KOPT-K1 (cell line): ENCODE results near the gene ARMC9.
"Not testable (repeated sequence)": the region's sequence is repeated elsewhere in the genome, so short reads cannot be mapped to it uniquely, and the experiment has no call there.

Experiments used
- H3K27ac ChIP-seq: fragments of 200-600 bp; sonication (generic); 2 replicates; pipeline ENCODE4 v1.5.1; 2016; ENCODE audit warnings: antibody characterized with exemption, mild to moderate bottlenecking, low read depth, low read length; ENCODE audit not compliant: poor library complexity, severe bottlenecking
- H3K36me3 ChIP-seq: fragments of 200-600 bp; sonication (generic); 2 replicates; pipeline ENCODE4 v1.5.1; 2017; ENCODE audit warnings: antibody characterized with exemption, mild to moderate bottlenecking, low read length, moderate library complexity; ENCODE audit not compliant: insufficient read depth
- H3K9me3 ChIP-seq: fragments of 200-600 bp; sonication (generic); 2 replicates; pipeline ENCODE4 v1.5.1; 2017; ENCODE audit warnings: antibody characterized with exemption, low read length, mild to moderate bottlenecking; ENCODE audit not compliant: insufficient read depth, poor library complexity, severe bottlenecking

The ARMC9 gene

DNA sequence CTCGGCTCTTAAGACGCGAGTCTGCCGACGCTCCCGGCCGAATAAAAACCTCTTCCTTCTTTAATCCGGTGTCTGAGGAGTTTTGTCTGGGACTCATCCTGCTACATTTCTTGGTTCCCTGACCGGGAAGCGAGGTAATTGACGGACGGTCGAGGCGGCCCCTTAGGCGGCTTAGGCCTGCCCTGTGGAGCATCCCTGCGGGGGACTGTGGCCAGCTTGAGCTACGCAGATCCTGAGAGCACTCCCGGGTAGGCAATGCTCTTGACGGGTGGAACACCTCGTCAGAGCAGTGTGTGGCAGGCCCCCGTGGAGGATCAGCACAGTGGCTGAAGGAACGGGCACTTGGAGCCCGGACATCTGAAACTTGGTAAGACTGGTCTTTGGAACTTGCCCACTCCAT is 202.7 kb downstream of the ARMC9 start:
- not testable (repeated sequence) for H3K36me3 ChIP-seq, H3K27ac ChIP-seq, H3K9me3 ChIP-seq

DNA sequence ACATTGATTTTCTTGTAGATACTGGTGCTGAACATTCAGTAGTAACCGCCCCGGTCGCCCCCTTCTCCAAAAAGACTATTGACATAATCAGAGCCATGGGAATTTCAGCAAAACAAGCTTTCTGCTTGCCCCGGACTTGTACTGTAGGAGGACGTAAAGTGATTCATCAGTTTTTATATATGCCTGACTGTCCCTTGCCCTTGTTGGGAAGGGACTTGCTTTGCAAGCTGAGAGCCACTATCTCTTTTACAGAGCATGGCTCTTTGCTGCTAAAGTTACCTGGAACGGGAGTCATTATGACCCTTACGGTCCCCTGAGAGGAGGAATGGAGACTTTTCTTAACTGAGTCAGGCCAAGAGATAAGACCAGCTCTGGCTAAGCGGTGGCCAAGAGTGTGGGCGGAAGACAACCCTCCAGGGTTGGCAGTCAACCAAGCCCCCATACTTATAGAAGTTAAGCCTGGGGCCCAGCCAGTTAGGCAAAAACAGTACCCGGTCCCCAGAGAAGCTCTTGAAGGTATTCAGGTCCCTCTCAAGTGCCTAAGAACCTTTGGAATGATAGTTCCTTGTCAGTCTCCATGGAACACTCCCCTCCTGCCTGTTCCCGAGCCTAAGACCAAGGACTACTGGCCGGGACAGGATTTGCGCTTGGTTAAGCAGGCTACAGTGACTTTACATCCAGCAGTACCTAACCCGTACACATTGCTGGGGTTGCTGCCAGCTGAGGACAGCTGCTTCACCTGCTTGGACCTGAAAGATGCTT is 205.2 kb downstream of the ARMC9 start:
- H3K9me3 ChIP-seq, H3K27ac ChIP-seq, H3K36me3 ChIP-seq: not testable (repeated sequence)

DNA sequence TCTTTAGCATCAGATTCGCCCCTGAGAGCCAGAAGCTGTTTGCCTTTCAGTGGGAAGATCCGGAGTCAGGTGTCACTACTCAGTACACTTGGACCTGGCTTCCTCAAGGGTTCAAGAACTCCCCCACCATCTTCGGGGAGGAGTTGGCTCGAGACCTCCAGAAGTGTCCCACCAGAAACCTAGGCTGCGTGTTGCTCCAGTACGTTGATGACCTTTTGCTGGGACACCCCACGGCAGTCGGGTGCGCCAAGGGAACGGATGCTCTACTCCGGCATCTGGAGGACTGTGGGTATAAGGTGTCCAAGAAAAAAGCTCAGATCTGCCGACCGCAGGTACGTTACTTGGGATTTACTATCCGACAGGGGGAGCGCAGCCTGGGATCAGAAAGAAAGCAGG is 205.8 kb downstream of the ARMC9 start:
- H3K27ac ChIP-seq, H3K36me3 ChIP-seq: not testable (repeated sequence)

DNA sequence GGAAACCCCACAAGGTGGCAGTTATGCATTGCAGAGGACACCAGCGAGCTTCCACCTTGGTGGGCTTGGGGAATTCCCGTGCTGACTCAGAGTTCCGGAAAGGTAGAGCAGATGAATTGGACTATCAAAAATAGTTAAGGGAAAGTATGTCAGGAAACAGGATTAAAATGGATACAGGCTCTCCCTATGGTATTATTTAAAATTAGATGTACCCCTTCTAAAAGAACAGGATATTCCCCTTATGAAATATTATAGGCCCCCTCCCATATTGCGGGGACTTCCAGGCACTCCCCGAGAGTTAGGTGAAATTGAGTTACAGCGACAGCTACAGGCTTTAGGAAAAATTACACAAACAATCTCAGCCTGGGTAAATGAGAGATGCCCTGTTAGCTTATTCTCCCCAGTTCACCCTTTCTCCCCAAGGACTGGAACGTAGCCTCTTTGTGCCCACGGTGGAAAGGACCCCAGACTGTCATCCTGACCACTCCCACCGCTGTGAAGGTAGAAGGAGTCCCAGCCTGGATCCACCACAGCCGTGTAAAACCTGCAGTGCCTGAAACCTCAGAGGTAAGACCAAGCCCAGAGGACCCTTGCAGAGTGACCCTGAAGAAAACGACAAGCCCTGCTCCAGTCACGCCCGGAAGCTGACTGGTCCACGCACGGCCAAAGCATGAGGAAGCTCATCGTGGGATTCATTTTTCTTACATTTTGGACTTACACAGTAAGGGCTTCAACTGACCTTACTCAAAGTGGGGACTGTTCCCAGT is 207.4 kb downstream of the ARMC9 start:
- H3K27ac ChIP-seq, H3K36me3 ChIP-seq, H3K9me3 ChIP-seq: not testable (repeated sequence)

More for the DNA sequence above, 205.8 kb downstream of the ARMC9 start:
- not testable (repeated sequence) for H3K9me3 ChIP-seq

DNA sequence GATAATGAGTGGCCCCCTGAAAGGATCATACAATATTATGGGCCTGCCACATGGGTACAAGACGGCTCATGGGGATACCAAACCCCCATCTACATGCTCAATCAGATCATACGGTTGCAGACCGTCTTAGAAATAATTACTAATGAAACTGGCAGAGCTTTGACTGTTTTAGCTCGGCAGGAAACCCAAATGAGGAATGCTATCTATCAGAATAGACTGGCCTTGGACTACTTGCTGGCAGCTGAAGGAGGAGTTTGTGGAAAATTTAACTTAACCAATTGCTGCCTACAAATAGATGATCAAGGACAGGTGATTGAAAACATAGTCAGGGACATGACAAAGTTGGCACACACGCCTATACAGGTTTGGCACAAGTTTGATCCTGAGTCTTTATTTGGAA is 209.3 kb downstream of the ARMC9 start:
- H3K27ac ChIP-seq, H3K36me3 ChIP-seq: not testable (repeated sequence)
- H3K9me3 ChIP-seq = peaks cover 18% of the 10 kb centered on the region

DNA sequence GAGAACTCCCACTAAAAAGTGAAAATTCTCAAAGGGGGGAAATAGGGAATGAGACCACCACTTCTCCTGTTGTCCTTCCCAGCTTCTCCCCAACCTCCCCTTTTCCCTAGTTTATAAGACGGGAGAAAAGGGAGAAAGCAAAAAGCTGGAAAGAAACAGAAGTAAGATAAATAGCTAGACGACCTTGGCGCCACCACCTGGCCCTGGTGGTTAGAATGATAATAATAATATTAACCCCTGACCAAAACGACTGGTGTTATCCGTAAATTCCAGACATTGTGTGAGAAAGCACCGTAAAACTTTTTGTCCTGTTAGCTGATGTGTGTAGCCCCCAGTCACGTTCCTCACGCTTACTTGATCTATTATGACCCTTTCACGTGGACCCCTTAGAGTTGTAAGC is 209.9 kb downstream of the ARMC9 start:
- not testable (repeated sequence) for H3K27ac ChIP-seq, H3K36me3 ChIP-seq
- peaks cover 18% of the 10 kb centered on the region for H3K9me3 ChIP-seq

DNA sequence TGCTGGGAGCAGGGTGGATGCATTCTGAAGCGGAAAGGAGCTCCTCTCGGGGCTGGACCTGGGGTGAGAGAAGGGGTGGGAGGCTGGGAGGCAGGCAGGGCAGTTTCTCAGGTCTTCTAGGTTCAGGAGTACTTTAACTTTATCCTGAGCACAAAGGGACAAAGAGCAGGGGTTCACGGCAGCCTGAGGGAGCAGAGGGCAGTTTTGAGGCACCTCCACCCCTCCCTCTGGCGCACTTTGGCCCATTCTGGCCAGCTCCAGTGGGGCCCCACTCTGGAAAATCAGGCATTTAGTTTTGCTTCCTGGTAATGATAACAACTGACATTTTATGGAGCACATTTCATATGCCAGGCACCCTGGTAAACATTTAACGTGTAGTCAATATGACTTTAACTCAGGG is 211.3 kb downstream of the ARMC9 start:
- Histone ChIP-seq H3K27ac (no peak overlapping the region), H3K9me3 (peaks cover 18% of the 10 kb centered on the region), H3K36me3 (no peaks in the 10 kb centered on the region)

DNA sequence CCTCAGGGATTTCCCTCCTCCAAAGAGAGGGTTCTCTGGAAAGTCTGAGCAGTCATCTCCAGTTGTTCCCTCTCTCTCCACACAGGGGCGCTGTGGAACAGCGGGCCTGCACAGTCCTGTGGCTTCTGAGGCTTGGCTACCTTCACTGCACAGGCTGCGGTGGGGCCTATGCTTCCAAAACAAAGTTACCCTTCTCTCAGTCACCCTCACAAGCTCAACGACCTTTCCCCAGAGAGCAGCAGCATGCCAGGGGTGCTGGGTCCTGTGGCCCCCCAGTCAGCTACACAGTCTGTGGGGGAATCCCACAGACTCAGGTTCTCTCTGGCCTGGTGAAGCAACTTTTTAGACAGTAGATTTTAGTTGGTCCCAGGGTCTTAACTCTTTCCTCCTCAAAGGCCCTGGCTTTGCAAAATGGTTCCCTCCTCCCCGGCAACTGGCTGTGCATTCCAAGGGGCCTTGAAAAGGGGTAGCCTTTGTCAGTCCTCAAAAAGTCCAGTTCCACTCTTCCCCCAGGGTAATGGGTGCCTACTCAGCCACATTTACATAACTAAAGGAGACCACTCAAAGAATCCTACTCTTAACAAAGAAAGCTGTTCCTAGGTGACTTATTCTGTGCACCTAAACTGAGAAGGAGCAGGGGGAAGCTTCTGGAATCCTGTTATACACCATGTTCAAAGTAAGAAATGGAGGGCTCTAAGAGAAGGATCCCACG is 212.0 kb downstream of the ARMC9 start:
- H3K9me3 ChIP-seq = peaks cover 18% of the 10 kb centered on the region
- H3K27ac ChIP-seq = no peak overlapping the region
- H3K36me3 ChIP-seq = no peaks in the 10 kb centered on the region

DNA sequence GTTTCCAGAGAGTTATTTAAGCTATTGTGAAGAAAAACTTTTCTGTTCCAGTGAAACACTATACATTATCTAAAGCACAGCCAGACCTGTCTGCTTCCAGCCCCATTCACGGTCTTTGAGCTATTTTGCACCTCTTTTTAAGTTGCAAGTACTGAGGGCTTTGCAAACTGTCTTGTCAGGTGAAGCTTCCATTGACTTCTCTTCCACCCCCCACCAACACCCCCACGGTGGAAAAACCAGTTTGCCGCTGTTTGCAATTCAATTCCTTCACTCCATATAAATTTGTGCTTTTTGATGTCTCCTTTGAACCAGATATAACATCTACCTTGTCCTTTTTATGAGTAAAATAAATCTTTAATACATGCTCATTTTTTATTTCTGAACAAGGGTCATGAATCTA is 212.8 kb downstream of the ARMC9 start:
- no peak overlapping the region for H3K27ac ChIP-seq
- no peaks in the 10 kb centered on the region for H3K36me3 ChIP-seq
- H3K9me3 ChIP-seq = peaks cover 18% of the 10 kb centered on the region

DNA sequence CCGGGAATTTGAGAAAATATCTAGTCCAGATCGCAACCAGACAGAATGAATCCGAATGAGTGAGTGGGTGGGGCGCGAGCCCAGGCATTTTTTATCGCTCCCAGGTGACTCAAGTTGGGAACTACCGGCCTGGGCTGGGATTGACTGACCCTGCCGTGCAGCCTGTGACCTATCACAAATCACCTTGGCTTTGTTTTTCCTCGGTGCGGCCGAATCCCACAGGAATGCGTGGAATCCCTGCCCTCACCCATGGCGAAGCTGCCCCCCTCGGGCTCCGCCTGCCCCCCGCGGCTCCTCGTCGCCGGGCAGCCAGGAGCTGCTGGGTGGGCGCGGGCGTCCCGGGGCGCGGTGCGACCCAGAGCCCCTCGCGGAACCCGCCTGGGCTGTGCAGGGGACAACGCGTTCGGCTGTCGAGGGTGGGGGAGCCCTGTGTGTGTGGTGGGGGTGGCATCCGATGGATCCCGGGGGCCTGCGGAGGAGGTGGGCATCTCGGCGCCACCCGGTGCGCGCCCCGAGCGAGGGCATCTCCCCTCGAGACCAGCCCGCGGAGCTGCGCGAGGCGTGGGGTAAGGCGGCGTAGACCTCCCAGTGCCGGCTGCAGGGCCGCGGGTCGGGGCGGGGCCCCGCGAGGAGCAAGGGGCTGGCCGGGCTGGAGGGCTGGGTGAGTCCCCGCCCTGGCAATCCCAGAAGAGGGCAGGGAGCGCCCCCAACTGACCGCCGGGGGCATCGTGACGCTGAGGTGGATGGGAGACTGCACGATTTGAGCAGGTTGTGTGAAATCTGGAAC is 213.6 kb downstream of the ARMC9 start:
- H3K9me3 ChIP-seq = peaks cover 18% of the 10 kb centered on the region
- H3K36me3 ChIP-seq = no peaks in the 10 kb centered on the region
- no peak overlapping the region for H3K27ac ChIP-seq

DNA sequence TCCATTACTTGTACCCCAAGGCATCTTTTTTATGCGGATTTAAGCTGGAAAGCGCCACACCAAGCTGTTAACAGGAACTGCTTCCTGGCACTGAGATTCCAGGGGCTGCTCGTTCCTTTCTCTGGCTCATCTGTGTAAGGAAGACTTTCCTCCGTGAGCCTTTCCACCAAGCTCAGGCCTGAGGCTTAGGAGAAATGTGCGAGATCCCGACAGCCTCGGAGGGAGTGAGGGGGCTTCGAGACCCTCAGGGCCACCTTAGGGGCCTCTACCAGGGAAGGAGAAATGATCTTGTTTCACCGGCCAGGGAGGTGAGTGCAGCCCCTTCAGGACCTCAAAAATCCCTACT is 214.2 kb downstream of the ARMC9 start:
- H3K9me3 ChIP-seq = peaks cover 18% of the 10 kb centered on the region
- H3K27ac ChIP-seq = no peak overlapping the region
- no peaks in the 10 kb centered on the region for H3K36me3 ChIP-seq

DNA sequence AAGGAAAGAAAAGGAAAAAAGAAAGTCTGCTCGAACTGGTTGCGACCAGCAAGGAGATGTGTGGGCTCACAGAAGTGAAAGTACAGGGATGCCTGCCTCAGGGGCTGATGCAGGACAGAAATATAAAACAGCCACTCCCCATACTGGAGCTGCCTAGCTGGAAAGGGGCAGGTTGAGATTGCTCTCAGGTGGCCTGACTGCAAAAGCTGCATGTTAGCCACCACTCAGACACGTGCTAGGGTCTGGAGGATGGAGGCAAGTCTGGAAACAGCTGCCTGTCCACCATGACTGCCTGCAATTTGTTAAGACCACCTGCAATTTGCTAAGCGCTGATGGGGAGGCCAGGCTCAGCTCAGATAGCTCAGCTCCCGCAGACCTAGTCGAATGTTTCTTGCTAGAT is 215.0 kb downstream of the ARMC9 start:
- no peaks in the 10 kb centered on the region for H3K36me3 ChIP-seq
- H3K27ac ChIP-seq = no peak overlapping the region
- H3K9me3 ChIP-seq = peaks cover 18% of the 10 kb centered on the region

DNA sequence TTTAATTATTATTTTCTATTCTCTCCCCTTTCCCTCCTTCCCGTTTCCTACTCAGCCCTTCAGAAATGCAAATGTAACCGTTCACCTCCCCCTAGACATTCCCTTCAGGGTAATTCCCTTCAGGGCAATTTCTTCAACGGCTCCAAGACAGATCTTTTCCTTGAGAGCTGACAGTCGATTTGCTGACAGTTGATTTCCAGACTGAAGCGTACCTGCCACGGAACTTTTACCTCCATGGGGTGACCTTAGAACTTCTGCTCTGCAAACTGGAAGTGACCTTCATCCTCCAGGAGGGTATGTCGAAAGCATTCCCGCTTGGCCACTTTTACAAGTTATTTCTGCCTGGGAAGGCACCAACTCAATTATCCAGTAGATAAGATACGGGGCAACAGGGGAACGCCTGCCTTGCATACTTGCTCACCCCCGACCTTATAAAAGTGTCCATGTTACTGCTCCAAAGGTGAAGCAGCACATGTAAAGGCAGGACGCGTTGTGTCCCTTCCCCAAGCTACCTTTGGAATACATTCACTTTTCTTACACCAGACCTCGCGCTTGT is 215.6 kb downstream of the ARMC9 start:
- Histone ChIP-seq H3K9me3 (peaks cover 18% of the 10 kb centered on the region), H3K27ac (no peak overlapping the region), H3K36me3 (no peaks in the 10 kb centered on the region)

DNA sequence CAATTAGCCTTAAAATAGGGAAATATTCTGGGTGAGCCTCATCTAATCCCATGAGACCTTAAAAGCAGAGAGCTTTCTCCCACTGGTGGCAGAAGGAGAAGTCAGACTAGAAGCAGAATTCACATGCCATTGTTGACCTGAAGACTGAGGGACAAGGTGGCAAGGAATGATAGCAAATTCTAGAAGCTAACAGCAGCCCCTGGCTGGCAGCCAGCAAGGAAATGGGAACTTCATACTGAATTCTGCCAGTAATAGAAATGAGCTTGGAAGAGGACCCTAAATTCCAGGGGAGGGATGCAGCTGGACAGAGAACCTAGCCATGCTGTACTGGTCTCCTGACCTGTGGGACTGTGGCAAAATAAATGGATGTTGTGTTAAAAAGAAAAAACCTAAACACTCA is 216.6 kb downstream of the ARMC9 start:
- Histone ChIP-seq H3K36me3 (no peaks in the 10 kb centered on the region), H3K27ac (no peak overlapping the region), H3K9me3 (peaks cover 16% of the 10 kb centered on the region)
